H1 (cell line): Measurements from ENCODE around the gene IL6ST. TPM values are rescaled to one million over a fixed set of nuclear protein-coding genes. Genes with fewer than 3 reads are reported as not detected.
A peak's percentile ranks its signal among the peaks of the same experiment; 100 is the strongest.

Experiments used
- CTCF ChIA-PET: fragments of 300-600 bp; sonication (Branson Sonifier 250); formaldehyde crosslinking; loops from one replicate; lab custom pipeline; 2021; ENCODE audit not compliant: partially characterized antibody; lab: Charles Lee
- POLR2A ChIA-PET: fragments of 300-600 bp; sonication (Branson Sonifier 250); formaldehyde crosslinking; loops from one replicate; lab custom pipeline; 2021; ENCODE audit warnings: inconsistent platforms; ENCODE audit not compliant: partially characterized antibody; lab: Charles Lee
- DNase-seq, 2 experiments: peaks; one replicate each; pipeline versions ENCODE4 v3.0.0 to v3.0.0-alpha.2; 2010 to 2022; ENCODE audit warnings: low spot score in 2 of 2, low read depth in 1 of 2, mixed read lengths in 1 of 2
- FAIRE-seq: peaks from 2 replicates; lab custom pipeline; 2011; peaks lifted over from hg19 to GRCh38; lab: Jason Lieb, UNC
- H2AFZ ChIP-seq: 2 replicates; pipeline ENCODE4 v1.8.1; 2012; ENCODE audit warnings: low read length, inconsistent platforms
- H2AK5ac ChIP-seq: 2 replicates; pipeline ENCODE4 v1.6.1; 2013; ENCODE audit warnings: low read depth, low read length
- H2BK120ac ChIP-seq: replicated peaks from 2 replicates; pipeline ENCODE3; 2013; ENCODE audit warnings: low read depth, low read length, inconsistent platforms
- H2BK12ac ChIP-seq: 2 replicates; pipeline ENCODE4 v1.6.1; 2013; ENCODE audit warnings: low read depth, low read length
- H2BK15ac ChIP-seq: 2 replicates; pipeline ENCODE4 v1.6.1; 2013; ENCODE audit warnings: low read length
- H2BK20ac ChIP-seq: 2 replicates; pipeline ENCODE4 v1.6.1; 2013; ENCODE audit warnings: low read length
- H2BK5ac ChIP-seq: 2 replicates; pipeline ENCODE4 v1.6.1; 2013; ENCODE audit warnings: low read depth, low read length
- H3K14ac ChIP-seq: 2 replicates; pipeline ENCODE4 v1.6.1; 2013; ENCODE audit warnings: inconsistent platforms; ENCODE audit not compliant: insufficient read length
- H3K18ac ChIP-seq: 2 replicates; pipeline ENCODE4 v1.6.1; 2013; ENCODE audit warnings: low read length; ENCODE audit errors: extremely low read depth
- H3K23ac ChIP-seq: 2 replicates; pipeline ENCODE4 v1.6.1; 2013; ENCODE audit warnings: inconsistent platforms; ENCODE audit not compliant: insufficient read length
- H3K23me2 ChIP-seq: 2 replicates; pipeline ENCODE4 v1.6.1; 2013; ENCODE audit warnings: low read depth, low read length
- H3K27ac ChIP-seq: 2 replicates; pipeline ENCODE4 v1.6.1; 2011; ENCODE audit warnings: low read depth, low read length, inconsistent platforms
- H3K27me3 ChIP-seq, 4 experiments: replicated peaks in 1 of 4; 1 replicate in 1 of 4; 2 replicates in 3 of 4; pipeline versions ENCODE4 v1.6.1 to v1.8.1; 2011 to 2013; ENCODE audit warnings: low read length in 3 of 4, mild to moderate bottlenecking in 3 of 4, inconsistent platforms in 2 of 4, mixed read lengths in 2 of 4, moderate library complexity in 1 of 4; ENCODE audit not compliant: control insufficient read depth in 3 of 4, insufficient read depth in 3 of 4; ENCODE audit errors: extremely low read depth in 1 of 4
- H3K36me3 ChIP-seq, 4 experiments: 2 replicates each; pipeline versions ENCODE4 v1.6.1 to v1.8.1; 2011 to 2013; ENCODE audit warnings: mild to moderate bottlenecking in 4 of 4, low read length in 3 of 4, moderate library complexity in 2 of 4, control low read depth in 1 of 4, inconsistent platforms in 1 of 4; ENCODE audit not compliant: insufficient read depth in 4 of 4, control insufficient read depth in 2 of 4
- H3K4ac ChIP-seq: replicated peaks from 2 replicates; pipeline ENCODE3; 2013; ENCODE audit warnings: low read length, low read depth, mixed read lengths, inconsistent platforms; ENCODE audit not compliant: insufficient read length
- H3K4me1 ChIP-seq, 4 experiments: replicated peaks in 1 of 4; 1 replicate in 1 of 4; 2 replicates in 3 of 4; pipeline versions ENCODE4 v1.6.1 to v1.8.1; 2011 to 2013; ENCODE audit warnings: low read length in 3 of 4, inconsistent platforms in 2 of 4, mixed read lengths in 1 of 4; ENCODE audit not compliant: insufficient read depth in 4 of 4, control insufficient read depth in 3 of 4
- H3K4me2 ChIP-seq, 2 experiments: 2 replicates each; pipeline versions ENCODE4 v1.6.1 to v1.8.1; 2011 to 2013; ENCODE audit warnings: low read depth in 2 of 2, low read length in 2 of 2, control low read depth in 1 of 2, inconsistent platforms in 1 of 2, mild to moderate bottlenecking in 1 of 2; ENCODE audit not compliant: insufficient read depth in 1 of 2
- H3K4me3 ChIP-seq, 4 experiments: fragments of 200-600, 300-600 bp in 1 of 4; sonication (generic), shearing (Covaris generic), sonication (Bioruptor Twin) in 1 of 4; 2 replicates each; pipeline versions ENCODE4 v1.5.1 to v1.8.1; 2011 to 2016; ENCODE audit warnings: low read length in 4 of 4, low read depth in 3 of 4, control low read depth in 2 of 4, inconsistent platforms in 2 of 4, mild to moderate bottlenecking in 2 of 4, mixed read lengths in 1 of 4, moderate library complexity in 1 of 4; ENCODE audit not compliant: insufficient read depth in 2 of 4; ENCODE audit errors: extremely low read depth in 1 of 4
- H3K56ac ChIP-seq: replicated peaks from 2 replicates; pipeline ENCODE3; 2013; ENCODE audit warnings: low read depth, mild to moderate bottlenecking, mixed read lengths, low read length, inconsistent platforms; ENCODE audit not compliant: insufficient read length
- H3K79me1 ChIP-seq: 2 replicates; pipeline ENCODE4 v1.6.1; 2013; ENCODE audit warnings: low read depth, low read length, control low read depth
- H3K79me2 ChIP-seq, 2 experiments: 2 replicates each; pipeline versions ENCODE4 v1.6.1 to v1.8.1; 2012 to 2013; ENCODE audit warnings: low read length in 2 of 2, mild to moderate bottlenecking in 2 of 2, inconsistent platforms in 1 of 2; ENCODE audit not compliant: insufficient read depth in 2 of 2, control insufficient read depth in 1 of 2
- H3K9ac ChIP-seq, 4 experiments: replicated peaks in 1 of 4; 1 replicate in 1 of 4; 2 replicates in 3 of 4; pipeline versions ENCODE4 v1.6.1 to v1.8.1; 2011 to 2013; ENCODE audit warnings: low read depth in 3 of 4, low read length in 3 of 4, control low read depth in 2 of 4, mild to moderate bottlenecking in 2 of 4, moderate library complexity in 2 of 4, inconsistent platforms in 1 of 4; ENCODE audit errors: extremely low read depth in 1 of 4
- H3K9me3 ChIP-seq, 2 experiments: 2 replicates each; pipeline versions ENCODE4 v1.6.1 to v1.8.1; 2012 to 2013; ENCODE audit warnings: mild to moderate bottlenecking in 2 of 2, moderate library complexity in 2 of 2, control low read depth in 1 of 2, inconsistent platforms in 1 of 2, low read depth in 1 of 2, low read length in 1 of 2, mixed read lengths in 1 of 2; ENCODE audit not compliant: insufficient read depth in 2 of 2
- H4K20me1 ChIP-seq, 2 experiments: replicated peaks in 1 of 2; 2 replicates each; pipeline versions ENCODE3 to v1.8.1; 2011 to 2013; ENCODE audit warnings: inconsistent platforms in 2 of 2, low read length in 2 of 2, mild to moderate bottlenecking in 1 of 2; ENCODE audit not compliant: insufficient read depth in 2 of 2, control insufficient read depth in 1 of 2
- H4K5ac ChIP-seq: 2 replicates; pipeline ENCODE4 v1.6.1; 2013; ENCODE audit warnings: low read length, low read depth, mixed read lengths, inconsistent platforms; ENCODE audit not compliant: insufficient read length
- H4K8ac ChIP-seq: 2 replicates; pipeline ENCODE4 v1.8.0; 2013; ENCODE audit warnings: mild to moderate bottlenecking, moderate library complexity, low read length, inconsistent platforms; ENCODE audit not compliant: insufficient read depth; ENCODE audit errors: extremely low read depth
- H4K91ac ChIP-seq: replicated peaks from 2 replicates; pipeline ENCODE3; 2013; ENCODE audit warnings: low read length, mixed read lengths, inconsistent platforms; ENCODE audit not compliant: insufficient read length
- BACH1 ChIP-seq: IDR thresholded peaks from 2 replicates; pipeline ENCODE4 v1.6.1; 2012; ENCODE audit warnings: low read length, improper control_type of control experiment
- BCL11A ChIP-seq, 2 experiments: IDR thresholded peaks; one replicate each; pipeline ENCODE4 v1.6.1; 2011; ENCODE audit warnings: low read depth in 2 of 2, low read length in 2 of 2, mild to moderate bottlenecking in 2 of 2
- CTBP2 ChIP-seq: IDR thresholded peaks from 2 replicates; pipeline ENCODE4 v1.7.0; 2011; ENCODE audit warnings: borderline replicate concordance, mild to moderate bottlenecking, moderate library complexity, mixed read lengths, low read length; ENCODE audit not compliant: insufficient read depth, insufficient read length
- EGR1 ChIP-seq: IDR thresholded peaks from 2 replicates; pipeline ENCODE4 v1.6.1; 2011; ENCODE audit warnings: low read depth, low read length, borderline replicate concordance
- EP300 ChIP-seq, 2 experiments: IDR thresholded peaks; 1 replicate in 1 of 2; 2 replicates in 1 of 2; pipeline ENCODE4 v1.6.1; 2011 to 2012; ENCODE audit warnings: low read depth in 2 of 2, low read length in 2 of 2, mild to moderate bottlenecking in 2 of 2, borderline replicate concordance in 1 of 2, inconsistent platforms in 1 of 2, moderate library complexity in 1 of 2
- GTF2F1 ChIP-seq: IDR thresholded peaks from 2 replicates; pipeline ENCODE4 v1.6.1; 2012; ENCODE audit warnings: low read depth, low read length, improper control_type of control experiment, borderline replicate concordance
- KDM4A ChIP-seq: IDR thresholded peaks from one replicate; pipeline ENCODE4 v1.7.1; 2012; ENCODE audit warnings: low read depth, mild to moderate bottlenecking, moderate library complexity, low read length, inconsistent platforms; ENCODE audit not compliant: severe bottlenecking
- RAD21 ChIP-seq, 2 experiments: IDR thresholded peaks in 1 of 2; conservative IDR thresholded peaks in 1 of 2; 2 replicates each; pipeline ENCODE4 v1.6.1; 2011; ENCODE audit warnings: low read depth in 2 of 2, low read length in 2 of 2, improper control_type of control experiment in 1 of 2, inconsistent platforms in 1 of 2, mild to moderate bottlenecking in 1 of 2, moderate library complexity in 1 of 2
- SP4 ChIP-seq: IDR thresholded peaks from 2 replicates; pipeline ENCODE4 v1.6.1; 2012; ENCODE audit warnings: low read length, inconsistent platforms
- SRF ChIP-seq: IDR thresholded peaks from 2 replicates; pipeline ENCODE4 v1.6.1; 2011; ENCODE audit warnings: mild to moderate bottlenecking, low read depth, low read length, moderate library complexity
- TEAD4 ChIP-seq: IDR thresholded peaks from 2 replicates; pipeline ENCODE4 v1.6.1; 2012; ENCODE audit warnings: low read depth, low read length, inconsistent platforms, mixed read lengths
- WGBS, 2 experiments: shearing (Covaris generic) in 1 of 2; methylation state at CpG; one replicate each; pipeline versions ENCODE4 v1.1.6 to v1.1.7; 2013 to 2015; ENCODE audit warnings: low lambda C conversion rate in 2 of 2, mixed read lengths in 2 of 2, inconsistent platforms in 1 of 2, low coverage in 1 of 2, missing lambda C conversion rate in 1 of 2; ENCODE audit not compliant: insufficient replicate concordance in 2 of 2, insufficient coverage in 1 of 2, insufficient read length in 1 of 2; ENCODE audit errors: extremely low coverage in 1 of 2, missing lambda C conversion rate in 1 of 2; 5-methylcytosine and 5-hydroxymethylcytosine counted together
- polyA plus RNA-seq, 7 experiments: library from polyadenylated mRNA; depleted of rRNA in 3 of 7; stranded (reverse) in 5 of 7; unstranded in 2 of 7; fragments of >200 nt in 5 of 7; fragments of 200-250 nt in 2 of 7; gene quantifications; 1 replicate in 5 of 7; 2 replicates in 1 of 7; 4 replicates in 1 of 7; pipeline versions ENCODE4 v1.2.1 to v1.2.3, GENCODE V29; 2011 to 2013; ENCODE audit warnings: missing spikeins in 2 of 7, mixed read lengths in 2 of 7
- total RNA-seq: library from RNA; stranded (reverse); fragmentation: NEBNext Ultra II Directional; extraction: Animal tissue kit (Norgen Biotek cat#: 25700); gene quantifications from 2 replicates; pipeline ENCODE4 v1.2.1, GENCODE V29; 2021

Gene IL6ST
- total and polyA plus RNA-seq, 2 of the 8 experiments (the other 6 are each of a cell fraction or from before 2014, with no cell fraction given) = 1.4 to 11.1 TPM

- H2BK5ac ChIP-seq = no peak overlapping the region
- no peak overlapping the region for H2BK15ac ChIP-seq
- DNase-seq (peak in 1 of 2 experiments; percentile 37), FAIRE-seq (no peak)
- no peaks in the 10 kb centered on the region for H4K20me1 ChIP-seq
- H3K27ac ChIP-seq = no peak overlapping the region
- 0 out of 2 replicates have a peak overlapping the region, but pooled peaks have one; percentile 44 for H2AFZ ChIP-seq
- H3K4me1 ChIP-seq = no peaks in the 10 kb centered on the region; a peak in 1 of 7 replicates
- H3K4ac ChIP-seq = no peak overlapping the region
- no peak overlapping the region for H3K9ac ChIP-seq
- no peak overlapping the region for H3K56ac ChIP-seq
- no peak overlapping the region for H3K18ac ChIP-seq
- H2BK120ac ChIP-seq = no peak overlapping the region
- 91% methylated on average over 12 of the region's 12 CpGs; no CpG with 5 or more reads in 1 of the 2 experiments for WGBS, 2 experiments
- H3K79me2 ChIP-seq = no peaks in the 10 kb centered on the region
- H2AK5ac ChIP-seq = no peak overlapping the region
- no peak overlapping the region for H3K23ac ChIP-seq
- H3K9me3 ChIP-seq = no peaks in the 10 kb centered on the region
- H4K5ac ChIP-seq = no peak overlapping the region
- H3K36me3 ChIP-seq = no peaks in the 10 kb centered on the region
- H3K14ac ChIP-seq = no peak overlapping the region
- CTCF ChIA-PET = interaction anchor here (0.6 to 1.3 kb wide), 3 partner anchors 8 to 336 kb away, joined by 3 to 5 read pairs (median 3); no protein-coding TSS in a partner anchor
- POLR2A ChIA-PET = no interaction called here
- H2BK12ac ChIP-seq = no peak overlapping the region
- H2BK20ac ChIP-seq = no peak overlapping the region
- no peak overlapping the region for H3K4me2 ChIP-seq
- no peaks in the 10 kb centered on the region for H3K27me3 ChIP-seq
- no peaks in the 10 kb centered on the region for H3K23me2 ChIP-seq
- H4K8ac ChIP-seq = no peak overlapping the region
- no peak overlapping the region for H3K4me3 ChIP-seq
- no peaks in the 10 kb centered on the region; the same call in 1 of the 2 replicates for H3K79me1 ChIP-seq
- no peak overlapping the region for H4K91ac ChIP-seq
- TF ChIP-seq RAD21 (IDR thresholded peaks at IDR 0.05 in 1 of 2, conservative IDR thresholded peaks at IDR 0.05 in 1 of 2; ENCODE audit: low read depth in 2 of 2, low read length in 2 of 2) = no peak
- no peak for TF ChIP-seq KDM4A
- TF ChIP-seq BCL11A (IDR thresholded peaks at IDR 0.05; ENCODE audit: low read depth in 2 of 2, low read length in 2 of 2) = no peak
- no peak for TF ChIP-seq SP4
- no peak for TF ChIP-seq EP300 (IDR thresholded peaks at IDR 0.05; ENCODE audit: borderline replicate concordance in 1 of 2, low read depth in 2 of 2, low read length in 2 of 2)
- no peak for TF ChIP-seq TEAD4
- no peak for TF ChIP-seq CTBP2
- no peak for TF ChIP-seq GTF2F1
- no peak for TF ChIP-seq BACH1
- TF ChIP-seq SRF = no peak
- TF ChIP-seq EGR1 = no peak
Measured at GRCh38 chr5:55927861-55928655, 66.7 kb downstream of the IL6ST start.
